NB4 (cell line): ENCODE measurements around the gene RAMAC.

ENCODE experiments used
- POLR2A ChIP-seq: IDR thresholded peaks from 2 replicates; pipeline ENCODE4 v1.6.1; 2011; ENCODE audit warnings: mild to moderate bottlenecking; ENCODE audit not compliant: insufficient read length; ENCODE audit errors: extremely low read depth
- TF ChIP-seq, protein P1 (sequence below): IDR thresholded peaks from one replicate; pipeline ENCODE4 v1.5.1; 2012; ENCODE audit warnings: low read depth, low read length

- TF ChIP-seq, protein P1, sequence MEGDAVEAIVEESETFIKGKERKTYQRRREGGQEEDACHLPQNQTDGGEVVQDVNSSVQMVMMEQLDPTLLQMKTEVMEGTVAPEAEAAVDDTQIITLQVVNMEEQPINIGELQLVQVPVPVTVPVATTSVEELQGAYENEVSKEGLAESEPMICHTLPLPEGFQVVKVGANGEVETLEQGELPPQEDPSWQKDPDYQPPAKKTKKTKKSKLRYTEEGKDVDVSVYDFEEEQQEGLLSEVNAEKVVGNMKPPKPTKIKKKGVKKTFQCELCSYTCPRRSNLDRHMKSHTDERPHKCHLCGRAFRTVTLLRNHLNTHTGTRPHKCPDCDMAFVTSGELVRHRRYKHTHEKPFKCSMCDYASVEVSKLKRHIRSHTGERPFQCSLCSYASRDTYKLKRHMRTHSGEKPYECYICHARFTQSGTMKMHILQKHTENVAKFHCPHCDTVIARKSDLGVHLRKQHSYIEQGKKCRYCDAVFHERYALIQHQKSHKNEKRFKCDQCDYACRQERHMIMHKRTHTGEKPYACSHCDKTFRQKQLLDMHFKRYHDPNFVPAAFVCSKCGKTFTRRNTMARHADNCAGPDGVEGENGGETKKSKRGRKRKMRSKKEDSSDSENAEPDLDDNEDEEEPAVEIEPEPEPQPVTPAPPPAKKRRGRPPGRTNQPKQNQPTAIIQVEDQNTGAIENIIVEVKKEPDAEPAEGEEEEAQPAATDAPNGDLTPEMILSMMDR = no peak
- TF ChIP-seq POLR2A = no peak
Measured at GRCh38 chr15:83012636-83013035, 26.6 kb downstream of the RAMAC start.
